ENCODE measurements around the gene CARNS1.
A peak's percentile ranks its signal among the peaks of the same experiment; 100 is the strongest.

The CARNS1 gene

GRCh38 chr11:67428052-67429001 is 12.8 kb downstream of the CARNS1 start, which contains the start of gene RPS6KB2:
Gene RPS6KB2 (plus strand): TSS chr11:67428494. CDS start chr11:67428546, 52 bp downstream.
- peak; percentile 100 for DNase-seq (ENCODE audit: low spot score)

GRCh38 chr11:67429038-67429668 is 13.7 kb downstream of the CARNS1 start:
- DNase-seq (ENCODE audit: low spot score): no peak

- DNase-seq (ENCODE audit: low spot score): no peak
Measured at GRCh38 chr11:67429722-67430121, 14.2 kb downstream of the CARNS1 start.

GRCh38 chr11:67431346-67432249 is 16.1 kb downstream of the CARNS1 start:
- DNase-seq (ENCODE audit: low spot score): no peak

GRCh38 chr11:67432655-67433349 is 17.3 kb downstream of the CARNS1 start:
- no peak for DNase-seq (ENCODE audit: low spot score)

GRCh38 chr11:67433536-67434394 is 18.3 kb downstream of the CARNS1 start:
- DNase-seq (ENCODE audit: low spot score): no peak

GRCh38 chr11:67434395-67434881 is 19.0 kb downstream of the CARNS1 start:
- no peak for DNase-seq (ENCODE audit: low spot score)

GRCh38 chr11:67435031-67435726 is 19.7 kb downstream of the CARNS1 start:
- DNase-seq (ENCODE audit: low spot score): no peak

GRCh38 chr11:67435727-67436458 is 20.4 kb downstream of the CARNS1 start:
- no peak for DNase-seq (ENCODE audit: low spot score)

- DNase-seq (ENCODE audit: low spot score): peak; percentile 84
Measured at GRCh38 chr11:67436459-67437081, 21.1 kb downstream of the CARNS1 start.

- no peak for DNase-seq (ENCODE audit: low spot score)
Measured at GRCh38 chr11:67437082-67437808, 21.8 kb downstream of the CARNS1 start, which contains the start of gene PTPRCAP. Gene PTPRCAP (minus strand): TSS chr11:67437682. CDS start chr11:67437619, 63 bp downstream.

- no peak for DNase-seq (ENCODE audit: low spot score)
Measured at GRCh38 chr11:67437809-67438157, 22.3 kb downstream of the CARNS1 start.

GRCh38 chr11:67438158-67438902 is 22.9 kb downstream of the CARNS1 start:
- DNase-seq (ENCODE audit: low spot score): no peak

GRCh38 chr11:67439321-67440228 is 24.1 kb downstream of the CARNS1 start:
- DNase-seq (ENCODE audit: low spot score): no peak

GRCh38 chr11:67440229-67441097 is 25.0 kb downstream of the CARNS1 start:
- no peak for DNase-seq (ENCODE audit: low spot score)

Measured in iPS-NIHi11 (cell line).